Measurements from ENCODE around the gene CTIF.

CTIF gene

GRCh38 chr18:48866028-48866733 lies 327.4 kb downstream of the CTIF start:
- TF ChIP-seq, protein P1, sequence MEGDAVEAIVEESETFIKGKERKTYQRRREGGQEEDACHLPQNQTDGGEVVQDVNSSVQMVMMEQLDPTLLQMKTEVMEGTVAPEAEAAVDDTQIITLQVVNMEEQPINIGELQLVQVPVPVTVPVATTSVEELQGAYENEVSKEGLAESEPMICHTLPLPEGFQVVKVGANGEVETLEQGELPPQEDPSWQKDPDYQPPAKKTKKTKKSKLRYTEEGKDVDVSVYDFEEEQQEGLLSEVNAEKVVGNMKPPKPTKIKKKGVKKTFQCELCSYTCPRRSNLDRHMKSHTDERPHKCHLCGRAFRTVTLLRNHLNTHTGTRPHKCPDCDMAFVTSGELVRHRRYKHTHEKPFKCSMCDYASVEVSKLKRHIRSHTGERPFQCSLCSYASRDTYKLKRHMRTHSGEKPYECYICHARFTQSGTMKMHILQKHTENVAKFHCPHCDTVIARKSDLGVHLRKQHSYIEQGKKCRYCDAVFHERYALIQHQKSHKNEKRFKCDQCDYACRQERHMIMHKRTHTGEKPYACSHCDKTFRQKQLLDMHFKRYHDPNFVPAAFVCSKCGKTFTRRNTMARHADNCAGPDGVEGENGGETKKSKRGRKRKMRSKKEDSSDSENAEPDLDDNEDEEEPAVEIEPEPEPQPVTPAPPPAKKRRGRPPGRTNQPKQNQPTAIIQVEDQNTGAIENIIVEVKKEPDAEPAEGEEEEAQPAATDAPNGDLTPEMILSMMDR (IDR thresholded peaks at IDR 0.05; ENCODE audit: poor library complexity, severe bottlenecking) = no peak
- no peaks in the 10 kb centered on the region for H3K9me3 ChIP-seq (ENCODE audit: severe bottlenecking)
- H3K27me3 ChIP-seq (ENCODE audit: insufficient read depth, poor library complexity, severe bottlenecking) = no peaks in the 10 kb centered on the region
- DNase-seq (ENCODE audit: low spot score) (no peak), ATAC-seq (ENCODE audit: low read depth) (no peak)
- H3K27ac ChIP-seq (ENCODE audit: poor library complexity, severe bottlenecking) = no peak overlapping the region
- H3K36me3 ChIP-seq (ENCODE audit: low read depth) = no peaks in the 10 kb centered on the region
- H3K4me3 ChIP-seq (ENCODE audit: severe bottlenecking) = no peak overlapping the region
- H3K4me1 ChIP-seq (ENCODE audit: insufficient read depth, poor library complexity, severe bottlenecking) = no peaks in the 10 kb centered on the region

GRCh38 chr18:48866856-48867255 lies 328.0 kb downstream of the CTIF start:
- H3K27ac ChIP-seq (ENCODE audit: poor library complexity, severe bottlenecking) = no peak overlapping the region
- DNase-seq (ENCODE audit: low spot score) = no peak
- TF ChIP-seq, protein P1 (IDR thresholded peaks at IDR 0.05; ENCODE audit: poor library complexity, severe bottlenecking) = no peak

DNA sequence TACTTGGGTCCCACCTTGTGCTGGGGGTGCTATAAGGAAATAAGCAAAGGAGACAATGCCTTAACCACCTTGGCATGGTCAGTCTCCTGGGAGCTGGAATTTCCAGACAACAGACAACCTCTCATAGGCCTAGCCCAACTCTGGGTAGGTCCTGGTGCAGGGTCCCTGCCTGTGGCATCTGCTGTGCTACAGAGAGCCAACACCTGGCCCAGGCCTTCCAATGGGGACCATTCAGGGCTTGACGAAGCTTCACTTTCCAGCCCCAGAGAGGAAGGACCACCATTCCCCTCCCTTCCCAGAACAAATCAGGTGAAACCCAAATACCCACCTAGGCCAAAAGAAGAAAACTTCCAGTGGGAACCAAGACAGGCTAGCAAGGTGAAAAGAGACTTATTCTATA lies 329.1 kb downstream of the CTIF start:
- ATAC-seq (ENCODE audit: low read depth) = no peak
- TF ChIP-seq, protein P1 (IDR thresholded peaks at IDR 0.05; ENCODE audit: poor library complexity, severe bottlenecking) = no peak
- H3K36me3 ChIP-seq (ENCODE audit: low read depth) = no peaks in the 10 kb centered on the region
- H3K27me3 ChIP-seq (ENCODE audit: insufficient read depth, poor library complexity, severe bottlenecking) = no peaks in the 10 kb centered on the region
- no peak overlapping the region for H3K4me3 ChIP-seq (ENCODE audit: severe bottlenecking)
- H3K9me3 ChIP-seq (ENCODE audit: severe bottlenecking) = no peaks in the 10 kb centered on the region
- H3K4me1 ChIP-seq (ENCODE audit: insufficient read depth, poor library complexity, severe bottlenecking) = peaks cover 5% of the 10 kb centered on the region
- DNase-seq (ENCODE audit: low spot score) = no peak
- H3K27ac ChIP-seq (ENCODE audit: poor library complexity, severe bottlenecking) = no peak overlapping the region

More at GRCh38 chr18:48866856-48867255, 328.0 kb downstream of the CTIF start:
- Histone ChIP-seq H3K27me3 (ENCODE audit: insufficient read depth, poor library complexity, severe bottlenecking) (no peaks in the 10 kb centered on the region), H3K4me3 (ENCODE audit: severe bottlenecking) (no peak overlapping the region), H3K9me3 (ENCODE audit: severe bottlenecking) (no peaks in the 10 kb centered on the region), H3K36me3 (ENCODE audit: low read depth) (no peaks in the 10 kb centered on the region), H3K4me1 (ENCODE audit: insufficient read depth, poor library complexity, severe bottlenecking) (no peaks in the 10 kb centered on the region)
- no peak for ATAC-seq (ENCODE audit: low read depth)

- H3K9me3 ChIP-seq (ENCODE audit: severe bottlenecking) = no peaks in the 10 kb centered on the region
- no peaks in the 10 kb centered on the region for H3K27me3 ChIP-seq (ENCODE audit: insufficient read depth, poor library complexity, severe bottlenecking)
- H3K4me1 ChIP-seq (ENCODE audit: insufficient read depth, poor library complexity, severe bottlenecking) = peaks cover 13% of the 10 kb centered on the region
- no peaks in the 10 kb centered on the region for H3K36me3 ChIP-seq (ENCODE audit: low read depth)
- DNase-seq (ENCODE audit: low spot score) = no peak
- no peak overlapping the region for H3K4me3 ChIP-seq (ENCODE audit: severe bottlenecking)
- TF ChIP-seq, protein P1 (IDR thresholded peaks at IDR 0.05; ENCODE audit: poor library complexity, severe bottlenecking) = no peak
- H3K27ac ChIP-seq (ENCODE audit: poor library complexity, severe bottlenecking) = no peak overlapping the region
- no peak for ATAC-seq (ENCODE audit: low read depth)
Measured at GRCh38 chr18:48868468-48869466, 329.9 kb downstream of the CTIF start.
